Progenitor cell of endocrine pancreas (in vitro differentiated cells): Measurements from ENCODE around the gene CENPA. TPM values are rescaled to one million over a fixed set of nuclear protein-coding genes. Genes with fewer than 3 reads are reported as not detected.
"Not testable (repeated sequence)": the region's sequence is repeated elsewhere in the genome, so short reads cannot be mapped to it uniquely, and the experiment has no call there.

ENCODE experiments used
- DNase-seq: peaks from one replicate; pipeline ENCODE4 v3.0.0; 2021; ENCODE audit warnings: low spot score; ENCODE audit not compliant: unreplicated experiment
- H3K27ac Mint-ChIP-seq: 2 replicates; pipeline ENCODE4 v1.8.0; 2021; ENCODE audit warnings: mild to moderate bottlenecking, moderate library complexity, mixed read lengths
- H3K27me3 Mint-ChIP-seq: 2 replicates; pipeline ENCODE4 v1.8.0; 2021; ENCODE audit warnings: mixed read lengths
- H3K36me3 Mint-ChIP-seq: 2 replicates; pipeline ENCODE4 v1.8.0; 2022; ENCODE audit warnings: mixed read lengths; ENCODE audit not compliant: insufficient read depth
- H3K4me1 Mint-ChIP-seq: 2 replicates; pipeline ENCODE4 v1.8.0; 2021; ENCODE audit warnings: low read depth, mixed read lengths
- H3K4me3 Mint-ChIP-seq: 2 replicates; pipeline ENCODE4 v1.8.0; 2021; ENCODE audit warnings: low read depth, mild to moderate bottlenecking, moderate library complexity, mixed read lengths
- H3K9me3 Mint-ChIP-seq: 2 replicates; pipeline ENCODE4 v1.8.0; 2021; ENCODE audit warnings: low read depth, mixed read lengths
- CTCF ChIP-seq: fragments of 200-600 bp; sonication (generic); IDR thresholded peaks from one replicate; pipeline ENCODE4 v1.5.0; 2021; ENCODE audit warnings: antibody characterized with exemption, mild to moderate bottlenecking; ENCODE audit not compliant: unreplicated experiment
- total RNA-seq: library from RNA; stranded (reverse); gene quantifications from 2 replicates; pipeline ENCODE4 v1.2.1, GENCODE V29; 2021

Gene CENPA
- total RNA-seq, 1 donor from 2014 or later = 10.7 TPM

GRCh38 chr2:26784570-26785234 is 1.2 kb upstream of the CENPA start:
- DNase-seq = no peak
- peak overlapping the region; percentile 75 for H3K4me3 Mint-ChIP-seq
- H3K36me3 Mint-ChIP-seq = peaks cover 9% of the 10 kb centered on the region
- H3K9me3 Mint-ChIP-seq = no peaks in the 10 kb centered on the region
- H3K27me3 Mint-ChIP-seq = peaks cover 3% of the 10 kb centered on the region
- peaks cover 3% of the 10 kb centered on the region for H3K4me1 Mint-ChIP-seq
- no peak for TF ChIP-seq CTCF
- no peak overlapping the region for H3K27ac Mint-ChIP-seq

GRCh38 chr2:26786207-26787028 is 562 bp downstream of the CENPA start:
- H3K9me3 Mint-ChIP-seq = peaks cover 4% of the 10 kb centered on the region
- no peak for DNase-seq
- H3K4me1 Mint-ChIP-seq = peaks cover 3% of the 10 kb centered on the region
- peaks cover 18% of the 10 kb centered on the region for H3K36me3 Mint-ChIP-seq
- H3K27ac Mint-ChIP-seq = no peak overlapping the region
- no peak for TF ChIP-seq CTCF
- H3K4me3 Mint-ChIP-seq = peak overlapping the region; percentile 80
- H3K27me3 Mint-ChIP-seq = peaks cover 3% of the 10 kb centered on the region

- peaks cover 30% of the 10 kb centered on the region for H3K36me3 Mint-ChIP-seq
Measured at GRCh38 chr2:26792720-26793119, 6.9 kb downstream of the CENPA start.

GRCh38 chr2:26793518-26793917 is 7.7 kb downstream of the CENPA start:
- Mint-ChIP-seq H3K27ac (no peak overlapping the region), H3K27me3 (no peaks in the 10 kb centered on the region)
- TF ChIP-seq CTCF = no peak

More at GRCh38 chr2:26792720-26793119, 6.9 kb downstream of the CENPA start:
- no peak for TF ChIP-seq CTCF
- no peak for DNase-seq
- Mint-ChIP-seq H3K4me1 (no peaks in the 10 kb centered on the region), H3K9me3 (peaks cover 4% of the 10 kb centered on the region), H3K27me3 (no peaks in the 10 kb centered on the region), H3K4me3 (no peak overlapping the region), H3K27ac (no peak overlapping the region)

GRCh38 chr2:26795135-26795534 is 9.3 kb downstream of the CENPA start:
- DNase-seq, H3K27me3 Mint-ChIP-seq, H3K27ac Mint-ChIP-seq, H3K4me1 Mint-ChIP-seq, H3K4me3 Mint-ChIP-seq, H3K9me3 Mint-ChIP-seq: not testable (repeated sequence)
- peaks cover 19% of the 10 kb centered on the region for H3K36me3 Mint-ChIP-seq

More at GRCh38 chr2:26793518-26793917, 7.7 kb downstream of the CENPA start:
- Mint-ChIP-seq H3K36me3 (peaks cover 30% of the 10 kb centered on the region), H3K9me3 (peaks cover 4% of the 10 kb centered on the region), H3K4me1 (no peaks in the 10 kb centered on the region), H3K4me3 (no peak overlapping the region)
- DNase-seq = no peak
